NCI-H226 (cell line): ENCODE data around the gene PDIA2.
"Not testable (repeated sequence)": the region's sequence is repeated elsewhere in the genome, so short reads cannot be mapped to it uniquely, and the experiment has no call there.

Experiments used
- DNase-seq: peaks from one replicate; pipeline ENCODE4 v3.0.0-alpha.2; 2015

The PDIA2 gene

DNA sequence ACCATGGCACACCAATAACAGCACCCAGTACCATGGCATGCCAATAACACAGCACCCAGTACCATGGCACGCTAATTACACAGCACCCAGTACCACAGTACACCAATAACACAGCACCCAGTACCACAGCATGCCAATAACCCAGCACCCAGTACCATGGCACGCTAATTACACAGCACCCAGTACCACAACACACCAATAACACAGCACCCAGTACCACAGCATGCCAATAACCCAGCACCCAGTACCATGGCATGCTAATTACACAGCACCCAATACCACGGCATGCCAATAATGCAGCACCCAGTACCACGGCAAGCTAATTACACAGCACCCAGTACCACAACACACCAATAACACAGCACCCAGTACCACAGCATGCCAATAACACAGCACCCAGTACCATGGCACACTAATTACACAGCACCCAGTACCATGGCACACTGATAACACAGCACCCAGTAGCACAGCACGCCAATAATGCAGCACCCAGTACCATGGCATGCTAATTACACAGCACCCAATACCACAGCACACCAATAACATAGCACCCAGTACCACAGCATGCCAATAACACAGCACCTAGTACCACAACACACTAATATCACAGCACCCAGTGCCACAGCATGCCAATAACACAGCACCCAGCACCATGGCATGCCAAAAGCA, 51.3 kb downstream of the PDIA2 start:
- not testable (repeated sequence) for DNase-seq

DNA sequence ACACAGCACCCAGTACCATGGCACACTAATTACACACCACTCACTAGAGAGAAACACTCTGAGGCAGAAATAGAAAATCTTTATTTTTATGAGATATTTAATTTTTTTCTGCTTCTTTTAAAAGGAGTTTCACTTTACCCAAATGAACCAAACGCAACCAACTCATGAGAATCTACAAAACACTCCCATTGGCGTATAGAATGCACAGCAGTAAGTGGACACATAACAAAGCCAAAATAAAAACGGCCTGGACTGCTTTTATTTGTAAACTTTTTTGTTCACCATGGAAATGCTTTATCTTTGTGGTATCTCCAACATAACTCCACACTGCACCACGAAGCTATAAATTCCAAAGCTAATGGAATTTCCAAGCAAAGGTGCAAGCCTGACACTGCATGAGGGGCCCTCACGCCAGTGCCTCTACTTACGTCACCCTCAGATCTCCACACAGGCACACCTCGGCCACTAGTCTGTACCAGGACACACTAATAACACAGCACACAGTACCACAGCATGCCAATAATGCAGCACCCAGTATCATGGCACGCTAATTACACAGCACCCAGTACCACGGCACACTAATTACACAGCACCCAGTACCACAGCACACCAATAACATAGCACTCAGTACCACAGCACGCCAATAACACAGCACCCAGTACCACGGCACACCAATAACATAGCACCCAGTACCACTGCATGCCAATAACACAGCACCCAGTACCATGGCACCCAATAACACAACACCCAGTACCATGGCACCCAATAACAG, 52.1 kb downstream of the PDIA2 start:
- peak; percentile 40 for DNase-seq

DNA sequence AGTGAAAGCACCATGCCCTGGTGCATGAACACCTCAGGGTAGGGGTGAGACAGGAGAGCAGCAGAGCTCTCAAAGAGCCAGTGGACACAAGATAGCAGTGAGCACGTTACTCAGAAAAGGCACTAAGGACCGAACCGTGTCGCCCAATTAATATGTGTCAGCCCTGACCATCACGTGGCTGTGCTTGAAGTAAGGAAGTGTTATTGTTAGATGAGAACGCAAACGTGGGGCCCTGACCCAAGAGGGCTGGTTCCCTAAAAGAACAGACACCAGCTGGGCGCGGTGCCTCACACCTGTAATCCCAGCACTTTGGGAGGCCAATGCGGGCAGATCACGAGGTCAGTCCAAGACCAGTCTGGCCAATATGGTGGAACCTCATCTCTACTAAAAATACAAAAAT, 53.3 kb downstream of the PDIA2 start:
- DNase-seq: no peak
